C4-2B (cell line): ENCODE data around the gene ODR4.

Experiments used
- ZFX ChIP-seq: fragments of 450-650 bp; IDR thresholded peaks from 2 replicates; pipeline ENCODE4 v1.6.1; 2017
- TF ChIP-seq, protein P1 (sequence below): fragments of 450-650 bp; conservative IDR thresholded peaks from 2 replicates; pipeline ENCODE4 v1.5.1; 2017; ENCODE audit warnings: mild to moderate bottlenecking

DNA sequence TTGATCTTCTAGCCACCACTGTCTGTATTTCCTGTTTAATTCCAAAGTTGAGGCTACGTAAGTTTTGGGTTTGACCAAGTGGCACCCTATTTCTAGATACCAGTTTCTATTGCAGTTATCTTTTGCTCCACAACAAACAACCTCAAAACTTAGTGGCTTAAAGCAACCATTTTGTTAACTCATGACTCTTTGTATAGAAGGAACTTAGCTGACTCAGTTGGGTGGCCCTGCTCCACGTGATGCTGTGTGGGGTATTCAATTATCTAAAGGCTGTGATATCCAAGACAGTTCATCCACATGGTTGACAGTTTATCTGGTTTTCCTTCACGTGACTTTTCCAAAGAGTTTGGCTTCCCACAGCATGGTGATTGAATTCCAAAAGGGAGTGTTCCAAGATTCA is 50.5 kb downstream of the ODR4 start:
- TF ChIP-seq, protein P1, sequence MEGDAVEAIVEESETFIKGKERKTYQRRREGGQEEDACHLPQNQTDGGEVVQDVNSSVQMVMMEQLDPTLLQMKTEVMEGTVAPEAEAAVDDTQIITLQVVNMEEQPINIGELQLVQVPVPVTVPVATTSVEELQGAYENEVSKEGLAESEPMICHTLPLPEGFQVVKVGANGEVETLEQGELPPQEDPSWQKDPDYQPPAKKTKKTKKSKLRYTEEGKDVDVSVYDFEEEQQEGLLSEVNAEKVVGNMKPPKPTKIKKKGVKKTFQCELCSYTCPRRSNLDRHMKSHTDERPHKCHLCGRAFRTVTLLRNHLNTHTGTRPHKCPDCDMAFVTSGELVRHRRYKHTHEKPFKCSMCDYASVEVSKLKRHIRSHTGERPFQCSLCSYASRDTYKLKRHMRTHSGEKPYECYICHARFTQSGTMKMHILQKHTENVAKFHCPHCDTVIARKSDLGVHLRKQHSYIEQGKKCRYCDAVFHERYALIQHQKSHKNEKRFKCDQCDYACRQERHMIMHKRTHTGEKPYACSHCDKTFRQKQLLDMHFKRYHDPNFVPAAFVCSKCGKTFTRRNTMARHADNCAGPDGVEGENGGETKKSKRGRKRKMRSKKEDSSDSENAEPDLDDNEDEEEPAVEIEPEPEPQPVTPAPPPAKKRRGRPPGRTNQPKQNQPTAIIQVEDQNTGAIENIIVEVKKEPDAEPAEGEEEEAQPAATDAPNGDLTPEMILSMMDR, result no peak
- no peak for TF ChIP-seq ZFX
